Lower leg skin (tissue), 3 donors: ENCODE results near the gene NECTIN1.

Source experiments
- CTCF ChIP-seq, 3 donors: fragments of 450-650 bp; IDR thresholded peaks; one replicate each; pipeline ENCODE4 v1.5.1; 2016; ENCODE audit warnings: antibody characterized with exemption in 3 of 3, mild to moderate bottlenecking in 3 of 3, moderate library complexity in 2 of 3
- POLR2A ChIP-seq, 2 donors: fragments of 450-650 bp; IDR thresholded peaks; one replicate each; pipeline ENCODE4 v1.6.1; 2016 to 2017; ENCODE audit warnings: antibody characterized with exemption in 2 of 2, mild to moderate bottlenecking in 1 of 2, moderate library complexity in 1 of 2

GRCh38 chr11:119634301-119634700, 94.7 kb downstream of the NECTIN1 start:
- TF ChIP-seq CTCF (IDR thresholded peaks at IDR 0.05) (no peak), POLR2A (IDR thresholded peaks at IDR 0.05) (no peak)
